Neutrophil (primary cell): ENCODE measurements around the gene SP8.

Experiments used
- H3K27ac ChIP-seq: fragments of 200-600 bp; sonication (generic); 2 replicates; pipeline ENCODE4 v1.5.1; 2016; ENCODE audit warnings: mild to moderate bottlenecking, moderate library complexity
- H3K27me3 ChIP-seq: fragments of 200-600 bp; sonication (generic); 2 replicates; pipeline ENCODE4 v1.6.0; 2016; ENCODE audit warnings: mild to moderate bottlenecking
- H3K36me3 ChIP-seq: fragments of 200-600 bp; sonication (generic); 2 replicates; pipeline ENCODE4 v1.5.1; 2017
- H3K4me1 ChIP-seq, 2 experiments: fragments of 200-600 bp in 1 of 2; sonication (generic) in 1 of 2; 1 replicate in 1 of 2; 2 replicates in 1 of 2; pipeline versions ENCODE4 v1.5.1 to v1.6.1; 2013 to 2016; ENCODE audit warnings: low read depth in 1 of 2, low read length in 1 of 2, mild to moderate bottlenecking in 1 of 2, moderate library complexity in 1 of 2; ENCODE audit not compliant: control insufficient read depth in 1 of 2, insufficient read depth in 1 of 2
- H3K4me3 ChIP-seq, 2 experiments: fragments of 200-600 bp in 1 of 2; sonication (generic) in 1 of 2; 1 replicate in 1 of 2; 2 replicates in 1 of 2; pipeline ENCODE4 v1.5.1; 2013 to 2016; ENCODE audit warnings: low read depth in 1 of 2, low read length in 1 of 2, mild to moderate bottlenecking in 1 of 2, moderate library complexity in 1 of 2
- H3K9me3 ChIP-seq: fragments of 200-600 bp; sonication (generic); 2 replicates; pipeline ENCODE4 v1.5.1; 2016
- TF ChIP-seq, protein P1 (sequence below): fragments of 200-600 bp; sonication (generic); IDR thresholded peaks from 2 replicates; pipeline ENCODE4 v1.5.1; 2016; ENCODE audit warnings: antibody characterized with exemption

The SP8 gene

GRCh38 chr7:20777377-20778062 lies 9.2 kb downstream of the SP8 start:
- Histone ChIP-seq H3K27me3 (peaks cover 100% of the 10 kb centered on the region), H3K9me3 (no peaks in the 10 kb centered on the region), H3K27ac (no peak overlapping the region), H3K36me3 (no peaks in the 10 kb centered on the region), H3K4me1 (peaks cover 0 to 8% of the 10 kb centered on the region in 2 experiments), H3K4me3 (no peak overlapping the region)
- TF ChIP-seq, protein P1, sequence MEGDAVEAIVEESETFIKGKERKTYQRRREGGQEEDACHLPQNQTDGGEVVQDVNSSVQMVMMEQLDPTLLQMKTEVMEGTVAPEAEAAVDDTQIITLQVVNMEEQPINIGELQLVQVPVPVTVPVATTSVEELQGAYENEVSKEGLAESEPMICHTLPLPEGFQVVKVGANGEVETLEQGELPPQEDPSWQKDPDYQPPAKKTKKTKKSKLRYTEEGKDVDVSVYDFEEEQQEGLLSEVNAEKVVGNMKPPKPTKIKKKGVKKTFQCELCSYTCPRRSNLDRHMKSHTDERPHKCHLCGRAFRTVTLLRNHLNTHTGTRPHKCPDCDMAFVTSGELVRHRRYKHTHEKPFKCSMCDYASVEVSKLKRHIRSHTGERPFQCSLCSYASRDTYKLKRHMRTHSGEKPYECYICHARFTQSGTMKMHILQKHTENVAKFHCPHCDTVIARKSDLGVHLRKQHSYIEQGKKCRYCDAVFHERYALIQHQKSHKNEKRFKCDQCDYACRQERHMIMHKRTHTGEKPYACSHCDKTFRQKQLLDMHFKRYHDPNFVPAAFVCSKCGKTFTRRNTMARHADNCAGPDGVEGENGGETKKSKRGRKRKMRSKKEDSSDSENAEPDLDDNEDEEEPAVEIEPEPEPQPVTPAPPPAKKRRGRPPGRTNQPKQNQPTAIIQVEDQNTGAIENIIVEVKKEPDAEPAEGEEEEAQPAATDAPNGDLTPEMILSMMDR = no peak

- Histone ChIP-seq H3K4me1 (peaks cover 0 to 8% of the 10 kb centered on the region in 2 experiments), H3K27ac (no peak overlapping the region), H3K9me3 (no peaks in the 10 kb centered on the region), H3K27me3 (peaks cover 100% of the 10 kb centered on the region), H3K36me3 (no peaks in the 10 kb centered on the region), H3K4me3 (no peak overlapping the region)
- TF ChIP-seq, protein P1 = no peak
Observed at GRCh38 chr7:20776942-20777341, 9.7 kb downstream of the SP8 start.

GRCh38 chr7:20776214-20776911 lies 10.3 kb downstream of the SP8 start:
- H3K36me3 ChIP-seq = no peaks in the 10 kb centered on the region
- no peak overlapping the region for H3K27ac ChIP-seq
- no peaks in the 10 kb centered on the region for H3K9me3 ChIP-seq
- H3K4me3 ChIP-seq = no peak overlapping the region
- peaks cover 100% of the 10 kb centered on the region for H3K27me3 ChIP-seq
- TF ChIP-seq, protein P1 = no peak
- H3K4me1 ChIP-seq = peaks cover 0 to 8% of the 10 kb centered on the region in 2 experiments

DNA sequence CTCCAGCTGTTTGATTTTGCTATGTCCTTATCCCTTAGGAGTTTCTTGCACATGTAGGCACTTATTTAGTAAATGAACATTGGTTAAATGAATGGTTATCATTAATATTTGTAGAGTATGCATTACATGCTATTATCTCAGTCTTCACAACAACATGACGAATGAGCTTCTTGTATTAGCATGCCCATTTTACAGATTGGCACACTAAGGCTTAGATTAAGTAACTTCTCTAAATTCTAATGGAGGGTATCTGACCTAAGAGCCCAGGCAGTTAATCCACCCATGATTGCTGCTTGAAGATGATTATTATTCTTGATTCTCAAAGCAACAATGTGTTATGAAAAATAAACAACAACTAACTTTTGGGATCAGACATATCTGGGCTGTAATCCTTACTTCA lies 32.7 kb downstream of the SP8 start:
- no peaks in the 10 kb centered on the region for H3K27me3 ChIP-seq
- no peaks in the 10 kb centered on the region for H3K4me1 ChIP-seq
- no peak overlapping the region for H3K4me3 ChIP-seq
- H3K36me3 ChIP-seq = no peaks in the 10 kb centered on the region
- H3K27ac ChIP-seq = no peak overlapping the region
- TF ChIP-seq, protein P1 = no peak
- H3K9me3 ChIP-seq = no peaks in the 10 kb centered on the region

DNA sequence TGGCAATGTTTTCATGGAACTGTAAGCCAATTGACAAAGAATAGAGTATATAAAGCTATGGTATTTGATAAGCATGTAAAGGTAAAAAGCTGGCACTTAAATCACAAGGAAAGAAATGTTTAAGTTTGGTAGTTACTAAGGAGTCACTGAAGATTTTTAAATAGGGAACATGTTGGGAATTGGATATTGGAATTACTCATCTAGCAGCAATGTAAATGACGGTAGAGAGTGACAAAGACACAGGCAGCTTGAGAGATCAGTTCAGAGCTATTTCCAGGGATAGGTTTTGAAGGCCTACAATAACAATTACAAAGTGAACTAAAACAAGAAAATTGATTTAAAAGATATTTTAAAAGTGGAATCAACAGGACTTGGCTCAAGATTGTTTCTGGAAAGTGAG lies 36.8 kb downstream of the SP8 start:
- H3K9me3 ChIP-seq = no peaks in the 10 kb centered on the region
- no peaks in the 10 kb centered on the region for H3K36me3 ChIP-seq
- no peaks in the 10 kb centered on the region for H3K27me3 ChIP-seq
- H3K27ac ChIP-seq = no peak overlapping the region
- no peaks in the 10 kb centered on the region for H3K4me1 ChIP-seq
- TF ChIP-seq, protein P1 = no peak
- no peak overlapping the region for H3K4me3 ChIP-seq
